GM06990 (cell line): ENCODE results near the gene ZFHX2.

ENCODE experiments used
- DNase-seq: peaks from one replicate; pipeline ENCODE4 v3.0.0-alpha.2; 2011; ENCODE audit not compliant: insufficient read length; ENCODE audit errors: extremely low read depth
- H3K27me3 ChIP-seq: replicated peaks from 2 replicates; pipeline ENCODE4 v1.6.0; 2011; ENCODE audit warnings: low read length; ENCODE audit not compliant: control insufficient read depth, insufficient read depth
- H3K36me3 ChIP-seq: 2 replicates; pipeline ENCODE4 v1.5.1; 2011; ENCODE audit warnings: low read length; ENCODE audit not compliant: control insufficient read depth, insufficient read depth
- H3K4me3 ChIP-seq: replicated peaks from 2 replicates; pipeline ENCODE4 v1.5.1; 2011; ENCODE audit warnings: low read depth, mild to moderate bottlenecking, control low read depth, low read length
- TF ChIP-seq, protein P1 (sequence below): IDR thresholded peaks from 2 replicates; pipeline ENCODE4 v1.5.1; 2011; ENCODE audit warnings: low read length, control low read depth, mild to moderate bottlenecking, inconsistent platforms; ENCODE audit not compliant: insufficient read depth, poor library complexity, severe bottlenecking

ZFHX2 gene

DNA sequence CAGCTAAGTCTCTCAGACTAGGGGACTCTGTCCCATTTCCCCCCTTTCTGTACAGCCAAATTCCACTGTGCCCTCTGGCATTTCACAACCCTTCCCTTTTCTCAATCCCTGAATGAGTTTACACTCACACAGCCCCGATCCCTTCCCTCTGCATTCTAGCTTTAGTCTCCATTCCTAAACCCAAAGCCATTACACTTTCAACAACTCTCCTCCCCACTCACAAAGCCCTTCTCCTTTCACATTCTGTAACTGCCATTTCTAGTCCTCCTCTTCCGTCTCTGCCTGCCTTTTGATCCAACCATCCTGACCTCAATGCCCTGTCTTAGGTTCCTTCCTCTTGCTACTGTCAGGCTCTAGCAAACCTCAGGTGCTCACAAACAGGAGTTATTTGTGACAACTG, 3.6 kb downstream of the ZFHX2 start:
- H3K4me3 ChIP-seq = no peak overlapping the region
- TF ChIP-seq, protein P1, sequence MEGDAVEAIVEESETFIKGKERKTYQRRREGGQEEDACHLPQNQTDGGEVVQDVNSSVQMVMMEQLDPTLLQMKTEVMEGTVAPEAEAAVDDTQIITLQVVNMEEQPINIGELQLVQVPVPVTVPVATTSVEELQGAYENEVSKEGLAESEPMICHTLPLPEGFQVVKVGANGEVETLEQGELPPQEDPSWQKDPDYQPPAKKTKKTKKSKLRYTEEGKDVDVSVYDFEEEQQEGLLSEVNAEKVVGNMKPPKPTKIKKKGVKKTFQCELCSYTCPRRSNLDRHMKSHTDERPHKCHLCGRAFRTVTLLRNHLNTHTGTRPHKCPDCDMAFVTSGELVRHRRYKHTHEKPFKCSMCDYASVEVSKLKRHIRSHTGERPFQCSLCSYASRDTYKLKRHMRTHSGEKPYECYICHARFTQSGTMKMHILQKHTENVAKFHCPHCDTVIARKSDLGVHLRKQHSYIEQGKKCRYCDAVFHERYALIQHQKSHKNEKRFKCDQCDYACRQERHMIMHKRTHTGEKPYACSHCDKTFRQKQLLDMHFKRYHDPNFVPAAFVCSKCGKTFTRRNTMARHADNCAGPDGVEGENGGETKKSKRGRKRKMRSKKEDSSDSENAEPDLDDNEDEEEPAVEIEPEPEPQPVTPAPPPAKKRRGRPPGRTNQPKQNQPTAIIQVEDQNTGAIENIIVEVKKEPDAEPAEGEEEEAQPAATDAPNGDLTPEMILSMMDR = no peak
- no peaks in the 10 kb centered on the region for H3K27me3 ChIP-seq
- H3K36me3 ChIP-seq = no peaks in the 10 kb centered on the region
- no peak for DNase-seq

DNA sequence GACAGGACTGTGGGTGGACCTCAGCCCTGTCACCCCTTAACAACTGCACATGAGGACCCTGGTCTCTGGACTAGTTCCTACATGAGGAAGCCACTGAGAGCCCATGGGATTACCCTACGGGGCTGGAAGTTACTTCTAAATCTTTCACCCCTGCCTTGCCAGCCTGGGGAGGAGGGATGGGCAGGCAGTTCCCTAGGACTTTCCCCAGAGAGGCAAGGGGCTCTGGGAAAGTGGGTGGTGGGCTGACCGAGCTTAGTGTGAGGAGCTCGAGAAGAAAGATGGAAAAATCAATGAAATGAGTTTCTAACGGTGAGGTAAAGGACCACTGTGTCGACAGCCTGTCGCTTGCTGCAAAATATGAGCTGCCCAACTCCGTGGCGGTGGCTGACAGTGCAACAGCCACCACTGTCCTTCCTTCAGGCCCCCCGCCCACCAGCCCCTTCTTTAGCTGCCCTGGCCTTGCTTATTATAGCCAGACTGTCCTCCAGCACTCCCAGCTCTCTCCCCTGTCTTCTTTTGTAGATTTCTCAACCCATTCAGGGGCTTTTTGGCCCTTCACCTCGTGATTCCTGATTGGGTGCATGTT, 5.0 kb downstream of the ZFHX2 start:
- Histone ChIP-seq H3K4me3 (no peak overlapping the region), H3K36me3 (no peaks in the 10 kb centered on the region), H3K27me3 (no peaks in the 10 kb centered on the region)
- DNase-seq = no peak
- TF ChIP-seq, protein P1 = no peak

DNA sequence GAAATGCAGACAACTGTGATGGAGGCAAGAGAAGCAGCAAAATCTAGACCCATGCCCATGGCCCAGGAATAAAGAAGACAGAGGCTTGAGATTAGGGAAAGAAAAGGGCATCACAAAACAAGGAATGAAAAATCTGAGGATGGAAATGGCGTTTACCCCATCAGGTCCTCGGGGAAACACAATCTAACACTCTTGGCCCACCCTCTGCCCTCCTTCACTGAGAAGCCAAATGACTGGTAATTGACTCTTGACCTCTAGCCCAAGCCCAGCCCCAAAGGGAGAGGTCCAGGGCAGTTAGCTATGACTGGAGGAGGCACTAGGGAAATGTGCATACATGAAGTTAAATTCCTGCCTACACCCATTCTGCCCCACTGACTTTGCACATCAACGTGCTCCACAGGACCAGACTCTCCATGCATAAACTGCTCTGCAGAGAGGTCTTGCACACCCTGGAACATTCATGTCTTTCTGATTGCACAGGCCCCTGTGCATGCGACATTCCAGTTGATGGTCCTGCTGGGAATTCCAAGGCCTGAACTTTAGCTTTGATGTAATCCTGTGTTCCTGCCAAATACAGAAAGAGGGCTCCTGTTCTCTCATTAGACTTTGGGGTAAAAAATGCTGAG, 5.7 kb downstream of the ZFHX2 start:
- Histone ChIP-seq H3K4me3 (no peak overlapping the region), H3K36me3 (no peaks in the 10 kb centered on the region), H3K27me3 (no peaks in the 10 kb centered on the region)
- no peak for DNase-seq
- TF ChIP-seq, protein P1 = no peak

DNA sequence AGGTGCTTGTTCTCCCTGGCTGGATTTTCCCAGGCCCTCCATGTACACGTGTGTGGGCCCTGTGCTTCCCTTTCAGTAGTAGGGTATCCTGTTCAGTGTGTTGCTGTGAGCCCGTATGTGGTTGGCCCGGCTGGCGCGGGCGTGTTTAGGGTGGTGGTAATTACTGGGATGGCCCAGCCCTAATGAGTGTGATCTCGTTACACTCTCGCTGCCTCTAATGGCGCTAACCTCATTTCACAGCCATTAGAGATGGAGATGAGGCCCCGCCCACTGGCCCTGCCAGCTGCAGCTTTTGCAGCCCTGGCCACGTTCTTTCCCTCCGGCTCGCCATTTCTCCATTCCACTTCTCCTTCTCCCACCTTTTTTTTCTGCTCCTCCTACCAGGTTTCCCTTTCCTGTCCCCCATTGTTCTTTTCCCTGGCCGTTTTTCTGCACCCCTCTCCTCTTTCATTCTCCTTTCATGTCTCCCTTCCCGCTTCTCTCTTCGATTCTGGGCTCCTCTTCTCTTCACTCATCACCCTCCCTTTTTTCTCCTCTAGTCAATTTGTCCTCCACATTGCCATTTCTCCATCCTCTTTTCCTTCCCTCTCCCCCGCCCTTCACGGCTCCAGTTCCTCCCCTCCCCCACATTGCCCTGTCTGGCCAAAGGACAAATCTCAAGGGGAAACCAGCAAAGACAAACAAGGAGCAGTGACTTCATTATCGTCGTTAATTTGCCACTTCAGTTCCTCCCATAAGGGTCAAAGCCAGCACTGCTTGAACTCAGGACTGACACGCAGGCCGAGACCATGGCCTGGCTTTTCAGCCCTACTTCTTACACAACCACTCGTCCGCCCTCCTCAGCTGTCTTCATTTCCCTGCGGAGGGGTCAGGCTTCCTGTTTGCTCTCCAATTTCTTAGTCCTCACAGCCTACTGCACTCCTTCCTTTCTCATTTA, 6.8 kb downstream of the ZFHX2 start:
- Histone ChIP-seq H3K4me3 (no peak overlapping the region), H3K27me3 (no peaks in the 10 kb centered on the region), H3K36me3 (no peaks in the 10 kb centered on the region)
- TF ChIP-seq, protein P1 = no peak
- no peak for DNase-seq

DNA sequence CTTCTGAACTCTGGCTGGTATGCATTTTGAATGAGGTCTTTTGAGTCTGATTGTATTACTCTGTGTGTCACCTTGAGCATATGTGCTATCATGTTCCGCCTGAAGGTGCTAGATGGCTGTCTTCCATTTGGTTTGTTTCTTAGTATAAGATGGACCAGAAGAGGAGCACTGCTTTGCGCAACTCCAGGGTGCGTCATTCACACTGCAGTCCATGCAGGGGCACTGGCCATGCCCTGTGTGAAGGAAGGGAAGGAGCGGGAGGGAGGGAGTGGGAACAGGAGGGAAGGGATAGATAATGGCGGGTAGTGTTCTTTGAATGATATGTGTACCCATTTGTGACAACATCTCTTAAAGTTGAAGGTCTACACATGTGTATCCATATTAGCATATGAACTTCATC, 8.2 kb downstream of the ZFHX2 start:
- no peak overlapping the region for H3K4me3 ChIP-seq
- DNase-seq = no peak
- no peaks in the 10 kb centered on the region for H3K27me3 ChIP-seq
- H3K36me3 ChIP-seq = no peaks in the 10 kb centered on the region
- TF ChIP-seq, protein P1 = no peak
